ENCODE results near the gene B4GALT5.
A peak's percentile ranks its signal among the peaks of the same experiment; 100 is the strongest.
"Not testable (repeated sequence)": the region's sequence is repeated elsewhere in the genome, so short reads cannot be mapped to it uniquely, and the experiment has no call there.

B4GALT5 gene

GRCh38 chr20:49710971-49711666 is 2.6 kb downstream of the B4GALT5 start:
- no peaks in the 10 kb centered on the region for H3K9me3 ChIP-seq (ENCODE audit: low read depth, low read length)
- peak overlapping the region; percentile 92 for H3K4me3 ChIP-seq
- H3K36me3 ChIP-seq (ENCODE audit: insufficient read depth, low read length), result no peaks in the 10 kb centered on the region
- H3K27ac ChIP-seq, result no peak overlapping the region
- H3K9ac ChIP-seq (ENCODE audit: insufficient read length), result no peak overlapping the region
- TF ChIP-seq EZH2 (IDR thresholded peaks at IDR 0.05) (no peak), POLR2AphosphoS5 (IDR thresholded peaks at IDR 0.05; ENCODE audit: borderline replicate concordance, low read depth, low read length) (no peak), FOXP2 (optimal IDR thresholded peaks at IDR 0.05; ENCODE audit: control extremely low read depth, extremely low read length, insufficient read depth) (no peak)
- no peak for DNase-seq (ENCODE audit: low read depth, low spot score)

- no peak for DNase-seq (ENCODE audit: low read depth, low spot score)
- Histone ChIP-seq H3K9me3 (ENCODE audit: low read depth, low read length) (no peaks in the 10 kb centered on the region), H3K36me3 (ENCODE audit: insufficient read depth, low read length) (no peaks in the 10 kb centered on the region), H3K4me3 (no peak overlapping the region), H3K27ac (0 out of 2 replicates have a peak overlapping the region, but pooled peaks have one; percentile 54), H3K9ac (ENCODE audit: insufficient read length) (no peak overlapping the region)
- no peak for TF ChIP-seq POLR2AphosphoS5 (IDR thresholded peaks at IDR 0.05; ENCODE audit: borderline replicate concordance, low read depth, low read length)
- no peak for TF ChIP-seq EZH2 (IDR thresholded peaks at IDR 0.05)
- no peak for TF ChIP-seq FOXP2 (optimal IDR thresholded peaks at IDR 0.05; ENCODE audit: control extremely low read depth, extremely low read length, insufficient read depth)
These were observed 6.6 kb downstream of the B4GALT5 start for GRCh38 chr20:49707118-49707517.

GRCh38 chr20:49706630-49707091 is 7.0 kb downstream of the B4GALT5 start:
- no peak overlapping the region for H3K9ac ChIP-seq (ENCODE audit: insufficient read length)
- no peak for DNase-seq (ENCODE audit: low read depth, low spot score)
- no peaks in the 10 kb centered on the region for H3K36me3 ChIP-seq (ENCODE audit: insufficient read depth, low read length)
- no peak for TF ChIP-seq POLR2AphosphoS5 (IDR thresholded peaks at IDR 0.05; ENCODE audit: borderline replicate concordance, low read depth, low read length)
- no peak for TF ChIP-seq FOXP2 (optimal IDR thresholded peaks at IDR 0.05; ENCODE audit: control extremely low read depth, extremely low read length, insufficient read depth)
- no peak for TF ChIP-seq EZH2 (IDR thresholded peaks at IDR 0.05)
- no peaks in the 10 kb centered on the region for H3K9me3 ChIP-seq (ENCODE audit: low read depth, low read length)
- H3K4me3 ChIP-seq, result no peak overlapping the region
- peak overlapping the region; percentile 54 for H3K27ac ChIP-seq

DNA sequence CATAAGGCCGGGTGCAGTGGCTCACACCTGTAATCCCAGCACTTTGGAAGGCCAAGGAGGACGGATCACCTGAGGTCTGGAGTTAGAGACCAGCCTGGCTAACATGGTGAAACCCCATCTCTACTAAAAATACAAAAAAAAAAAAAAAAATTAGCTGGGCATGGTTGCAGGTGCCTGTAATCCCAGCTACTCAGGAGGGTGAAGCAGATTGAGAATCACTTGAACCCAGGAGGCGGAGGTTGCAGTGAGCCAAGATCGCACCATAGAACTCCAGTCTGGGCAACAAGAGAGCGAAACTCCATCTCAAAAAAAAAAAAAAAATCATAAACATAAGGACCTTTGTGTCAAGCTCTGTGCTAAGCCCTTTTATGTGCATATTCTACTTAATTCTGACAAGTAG is 7.8 kb downstream of the B4GALT5 start:
- not testable (repeated sequence) for H3K4me3 ChIP-seq; H3K9ac ChIP-seq (ENCODE audit: insufficient read length); H3K36me3 ChIP-seq (ENCODE audit: insufficient read depth, low read length); DNase-seq (ENCODE audit: low read depth, low spot score); H3K9me3 ChIP-seq (ENCODE audit: low read depth, low read length)
- peak overlapping the region; percentile 4; the same call in 1 of the 2 replicates for H3K27ac ChIP-seq

- H3K27ac ChIP-seq, result peak overlapping the region; percentile 4; the same call in 1 of the 2 replicates
- H3K9me3 ChIP-seq (ENCODE audit: low read depth, low read length), result no peaks in the 10 kb centered on the region
- DNase-seq (ENCODE audit: low read depth, low spot score), result no peak
- no peaks in the 10 kb centered on the region for H3K36me3 ChIP-seq (ENCODE audit: insufficient read depth, low read length)
- no peak overlapping the region for H3K9ac ChIP-seq (ENCODE audit: insufficient read length)
- no peak for TF ChIP-seq FOXP2 (optimal IDR thresholded peaks at IDR 0.05; ENCODE audit: control extremely low read depth, extremely low read length, insufficient read depth)
- TF ChIP-seq EZH2 (IDR thresholded peaks at IDR 0.05), result no peak
- no peak for TF ChIP-seq POLR2AphosphoS5 (IDR thresholded peaks at IDR 0.05; ENCODE audit: borderline replicate concordance, low read depth, low read length)
- H3K4me3 ChIP-seq, result no peak overlapping the region
These were observed 8.3 kb downstream of the B4GALT5 start for GRCh38 chr20:49705358-49705757.

GRCh38 chr20:49704932-49705336 is 8.7 kb downstream of the B4GALT5 start:
- Histone ChIP-seq H3K9me3 (ENCODE audit: low read depth, low read length) (no peaks in the 10 kb centered on the region), H3K9ac (ENCODE audit: insufficient read length) (no peak overlapping the region), H3K4me3 (no peak overlapping the region), H3K27ac (0 out of 2 replicates have a peak overlapping the region, but pooled peaks have one; percentile 4), H3K36me3 (ENCODE audit: insufficient read depth, low read length) (no peaks in the 10 kb centered on the region)
- no peak for DNase-seq (ENCODE audit: low read depth, low spot score)
- TF ChIP-seq EZH2 (IDR thresholded peaks at IDR 0.05), result no peak
- no peak for TF ChIP-seq FOXP2 (optimal IDR thresholded peaks at IDR 0.05; ENCODE audit: control extremely low read depth, extremely low read length, insufficient read depth)
- TF ChIP-seq POLR2AphosphoS5 (IDR thresholded peaks at IDR 0.05; ENCODE audit: borderline replicate concordance, low read depth, low read length), result no peak

GRCh38 chr20:49701916-49702315 is 11.8 kb downstream of the B4GALT5 start:
- no peak overlapping the region for H3K9ac ChIP-seq (ENCODE audit: insufficient read length)
- TF ChIP-seq FOXP2 (optimal IDR thresholded peaks at IDR 0.05; ENCODE audit: control extremely low read depth, extremely low read length, insufficient read depth), result no peak
- no peak for TF ChIP-seq POLR2AphosphoS5 (IDR thresholded peaks at IDR 0.05; ENCODE audit: borderline replicate concordance, low read depth, low read length)
- no peak for TF ChIP-seq EZH2 (IDR thresholded peaks at IDR 0.05)
- no peaks in the 10 kb centered on the region for H3K9me3 ChIP-seq (ENCODE audit: low read depth, low read length)
- H3K36me3 ChIP-seq (ENCODE audit: insufficient read depth, low read length), result no peaks in the 10 kb centered on the region
- H3K27ac ChIP-seq, result peak overlapping the region; percentile 27; the same call in 1 of the 2 replicates
- H3K4me3 ChIP-seq, result no peak overlapping the region
- no peak for DNase-seq (ENCODE audit: low read depth, low spot score)

DNA sequence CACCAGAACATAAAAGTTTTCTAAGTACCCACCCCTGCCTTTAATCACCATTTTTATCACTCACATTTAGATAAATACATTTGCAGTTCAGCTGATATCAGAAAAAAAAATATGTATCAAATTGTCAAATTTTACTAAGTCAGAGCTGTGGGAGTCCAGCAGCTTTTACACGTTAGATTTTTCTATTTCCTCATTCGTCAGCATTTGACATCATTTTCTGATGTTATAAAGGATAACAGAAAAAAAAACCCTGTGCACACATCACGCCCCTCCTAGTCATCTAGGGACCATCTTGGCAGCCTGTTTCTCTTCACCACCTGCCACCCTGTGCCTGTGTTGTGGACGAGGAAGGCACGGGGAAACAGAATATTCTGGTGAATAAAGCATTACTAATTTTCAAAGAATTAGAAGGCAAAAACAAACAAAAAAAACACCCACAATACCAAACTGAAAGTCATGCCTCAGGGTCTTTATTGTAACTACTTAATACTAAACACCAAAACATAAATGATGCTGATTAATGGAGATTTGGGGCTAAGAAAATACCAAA is 12.4 kb downstream of the B4GALT5 start:
- Histone ChIP-seq H3K27ac (peak overlapping the region; percentile 47), H3K36me3 (ENCODE audit: insufficient read depth, low read length) (no peaks in the 10 kb centered on the region), H3K9ac (ENCODE audit: insufficient read length) (no peak overlapping the region), H3K9me3 (ENCODE audit: low read depth, low read length) (no peaks in the 10 kb centered on the region), H3K4me3 (no peak overlapping the region)
- no peak for DNase-seq (ENCODE audit: low read depth, low spot score)
- no peak for TF ChIP-seq FOXP2 (optimal IDR thresholded peaks at IDR 0.05; ENCODE audit: control extremely low read depth, extremely low read length, insufficient read depth)
- TF ChIP-seq EZH2 (IDR thresholded peaks at IDR 0.05), result no peak
- TF ChIP-seq POLR2AphosphoS5 (IDR thresholded peaks at IDR 0.05; ENCODE audit: borderline replicate concordance, low read depth, low read length), result no peak
